Right ventricle myocardium superior (tissue), 1 donor: Measurements from ENCODE around the gene PNLIPRP1. TPM values are rescaled to one million over a fixed set of nuclear protein-coding genes. Genes with fewer than 3 reads are reported as not detected.

Experiments used
- ATAC-seq: fragments of 200-7000 bp; cut with Tn5 transposase; one replicate; pipeline ENCODE4 v1.9.1; 2020; ENCODE audit warnings: mild to moderate bottlenecking; ENCODE audit not compliant: poor library complexity
- DNase-seq: peaks from one replicate; pipeline ENCODE4 v3.0.0-alpha.2; 2020
- intact Hi-C: fragments of 100-400 bp; cut with DNase I; formaldehyde crosslinking; loops from one replicate; pipeline ENCODE4 v1.11.2; 2022
- total RNA-seq: library from RNA; stranded (reverse); fragmentation: NEBNext Ultra II Directional; extraction: Animal tissue kit (Norgen Biotek cat#: 25700); gene quantifications from one replicate; pipeline ENCODE4 v1.2.1, GENCODE V29; 2021
- donor health status: DM: no; HTN: yes; CAD: no; lungs with severe emphysema.

Gene PNLIPRP1
- total RNA-seq, 1 donor from 2014 or later: not detected

DNA sequence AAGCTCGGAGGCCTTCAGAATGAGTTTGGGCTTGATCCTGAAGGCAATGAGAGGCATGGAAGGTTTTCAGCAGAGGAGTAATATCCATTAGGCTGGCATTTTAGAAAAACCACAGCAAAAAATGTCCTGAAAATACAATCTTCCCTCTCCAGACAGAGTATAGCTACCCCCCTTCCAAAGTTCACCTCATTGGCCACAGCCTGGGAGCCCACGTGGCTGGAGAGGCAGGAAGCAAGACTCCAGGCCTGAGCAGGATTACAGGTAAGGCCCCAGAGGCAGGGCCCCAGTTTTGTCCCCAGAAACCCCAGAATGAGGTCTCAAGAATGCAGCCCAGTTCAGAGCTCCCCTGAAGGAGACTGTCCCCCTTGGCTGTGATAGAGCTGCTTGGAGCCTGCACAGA is 5.3 kb downstream of the PNLIPRP1 start:
- no peak for ATAC-seq
- DNase-seq: no peak
- intact Hi-C loops: no loop called here

DNA sequence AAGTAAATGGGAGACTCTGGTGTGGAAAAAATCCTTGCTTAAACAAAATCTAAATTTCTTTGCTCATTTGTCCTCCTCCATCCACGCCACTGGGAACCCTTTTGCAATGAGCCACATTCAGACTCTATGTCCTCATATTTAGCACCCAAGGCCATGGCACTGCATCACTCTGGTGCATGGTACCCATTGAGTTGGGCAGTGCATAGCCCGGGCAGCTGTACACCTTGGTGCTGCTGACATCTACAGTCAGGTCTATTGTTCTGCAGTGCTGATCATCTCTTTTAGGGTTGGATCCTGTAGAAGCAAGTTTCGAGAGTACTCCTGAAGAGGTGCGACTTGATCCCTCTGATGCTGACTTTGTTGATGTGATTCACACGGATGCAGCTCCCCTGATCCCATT is 6.8 kb downstream of the PNLIPRP1 start:
- intact Hi-C loops: no loop called here
- no peak for ATAC-seq
- DNase-seq: no peak

DNA sequence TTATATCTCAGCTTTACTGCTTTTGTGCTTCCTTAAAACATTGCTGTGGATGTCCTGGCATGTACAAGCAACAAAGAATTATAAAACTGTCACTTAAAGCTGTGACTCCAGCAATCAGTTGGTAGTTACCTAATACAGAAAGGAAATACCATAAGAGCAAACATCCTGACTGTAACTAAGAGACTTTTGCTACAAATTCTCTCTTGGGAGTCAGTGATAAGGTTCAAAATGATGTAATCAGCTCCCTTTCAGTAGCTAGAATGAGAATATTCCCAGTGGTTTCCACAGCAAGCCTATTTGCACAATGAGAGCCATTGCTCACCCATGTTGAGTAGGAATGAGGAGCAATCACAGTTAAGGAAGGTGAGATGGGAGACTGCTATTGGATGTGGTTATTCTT is 7.6 kb downstream of the PNLIPRP1 start:
- ATAC-seq: no peak
- no peak for DNase-seq
- intact Hi-C loops: no loop called here

DNA sequence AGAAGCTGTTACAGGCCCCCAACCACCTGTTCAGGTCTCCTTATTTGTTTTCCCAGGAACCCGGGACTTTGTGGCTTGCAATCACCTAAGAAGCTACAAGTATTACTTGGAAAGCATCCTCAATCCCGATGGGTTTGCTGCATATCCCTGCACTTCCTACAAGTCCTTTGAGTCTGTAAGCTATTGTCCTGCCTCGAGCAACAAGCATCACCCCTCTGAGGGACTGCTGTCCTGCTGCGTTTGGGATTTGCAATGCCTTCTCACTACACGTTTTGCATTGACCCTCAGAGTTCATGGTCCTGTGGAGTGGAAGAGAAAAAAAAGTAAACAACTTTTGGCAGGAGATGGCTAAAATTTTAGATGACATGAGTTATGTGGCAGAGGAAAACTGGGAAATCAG is 9.2 kb downstream of the PNLIPRP1 start:
- DNase-seq: no peak
- intact Hi-C loops: no loop called here
- no peak for ATAC-seq

DNA sequence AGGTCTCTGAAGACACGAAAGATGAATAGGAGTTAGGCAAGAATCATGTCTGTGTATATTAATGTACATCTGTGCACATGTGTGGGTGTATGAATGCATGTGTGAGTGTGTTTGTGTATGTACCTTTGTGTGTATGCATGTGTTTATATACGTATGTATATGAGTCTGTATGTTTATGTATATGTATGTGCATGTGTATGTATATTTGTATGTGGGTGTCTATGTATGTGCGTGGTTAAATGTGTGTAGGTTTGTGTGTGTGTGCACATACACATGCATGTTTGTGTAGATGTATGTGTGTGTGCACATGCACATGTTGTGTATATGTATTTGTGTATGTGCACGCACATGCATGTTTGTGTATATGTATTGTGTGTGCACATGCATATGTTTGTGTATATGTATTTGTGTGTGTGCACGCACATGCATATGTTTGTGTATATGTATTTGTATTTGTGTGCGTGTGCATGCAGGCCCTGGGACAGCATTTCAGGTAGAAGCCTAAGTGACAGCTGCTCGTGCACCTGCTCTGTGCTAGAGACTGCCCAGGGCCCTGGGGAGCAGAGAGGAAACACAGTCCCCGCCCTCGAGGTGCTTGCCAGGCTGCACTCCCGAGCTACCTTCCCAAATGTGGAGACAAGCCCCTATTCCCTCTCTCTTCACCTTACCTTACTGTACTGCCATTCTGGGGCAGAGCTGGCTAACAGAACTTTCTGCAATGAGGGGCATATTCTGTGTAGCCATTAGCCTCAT is 12.1 kb downstream of the PNLIPRP1 start:
- intact Hi-C loops: no loop called here
- DNase-seq: no peak
- ATAC-seq: no peak

DNA sequence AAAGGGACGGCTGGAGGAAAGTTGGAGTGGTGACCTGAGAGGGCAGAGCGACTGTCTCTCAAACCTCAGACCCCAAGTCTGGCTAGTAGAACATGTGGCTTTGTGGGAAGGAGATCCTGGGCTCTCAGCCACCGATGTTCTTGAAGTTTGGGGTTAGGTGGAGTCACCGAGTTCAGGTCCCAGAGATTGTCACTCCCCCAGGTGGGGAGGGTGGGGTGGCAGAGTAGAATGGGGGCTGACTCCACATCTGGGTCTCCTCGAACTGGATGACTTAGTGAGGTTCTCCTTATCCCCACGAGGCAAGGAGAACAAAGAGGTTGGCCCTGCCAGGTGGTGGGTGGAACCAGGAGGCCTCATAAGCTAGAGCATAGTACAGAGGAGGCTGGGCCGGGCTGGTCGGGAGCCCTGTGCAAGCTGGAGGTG is 15.3 kb downstream of the PNLIPRP1 start:
- DNase-seq (no peak), ATAC-seq (no peak)
- intact Hi-C loops: no loop called here

DNA sequence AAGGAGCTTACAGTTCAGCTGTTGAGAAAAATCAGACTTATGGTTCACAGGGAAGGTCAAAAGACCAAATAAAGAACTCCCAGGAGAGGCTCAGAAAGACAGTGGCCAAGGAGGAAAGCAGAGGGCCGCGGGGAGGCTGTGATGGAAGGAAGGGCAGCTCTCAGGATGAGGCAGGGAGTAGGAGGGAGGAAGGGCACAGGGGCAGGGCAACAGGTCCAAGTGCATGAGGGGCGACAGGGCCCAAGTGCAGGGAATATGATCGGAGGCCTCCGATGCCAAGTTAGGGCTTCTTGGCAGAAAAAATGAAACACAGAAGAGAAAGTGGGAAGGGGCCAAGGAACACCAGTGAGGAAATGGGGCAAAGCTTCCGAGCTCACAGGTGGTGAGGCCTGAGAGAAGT is 16.6 kb downstream of the PNLIPRP1 start:
- intact Hi-C loops: no loop called here
- DNase-seq: no peak
- no peak for ATAC-seq

DNA sequence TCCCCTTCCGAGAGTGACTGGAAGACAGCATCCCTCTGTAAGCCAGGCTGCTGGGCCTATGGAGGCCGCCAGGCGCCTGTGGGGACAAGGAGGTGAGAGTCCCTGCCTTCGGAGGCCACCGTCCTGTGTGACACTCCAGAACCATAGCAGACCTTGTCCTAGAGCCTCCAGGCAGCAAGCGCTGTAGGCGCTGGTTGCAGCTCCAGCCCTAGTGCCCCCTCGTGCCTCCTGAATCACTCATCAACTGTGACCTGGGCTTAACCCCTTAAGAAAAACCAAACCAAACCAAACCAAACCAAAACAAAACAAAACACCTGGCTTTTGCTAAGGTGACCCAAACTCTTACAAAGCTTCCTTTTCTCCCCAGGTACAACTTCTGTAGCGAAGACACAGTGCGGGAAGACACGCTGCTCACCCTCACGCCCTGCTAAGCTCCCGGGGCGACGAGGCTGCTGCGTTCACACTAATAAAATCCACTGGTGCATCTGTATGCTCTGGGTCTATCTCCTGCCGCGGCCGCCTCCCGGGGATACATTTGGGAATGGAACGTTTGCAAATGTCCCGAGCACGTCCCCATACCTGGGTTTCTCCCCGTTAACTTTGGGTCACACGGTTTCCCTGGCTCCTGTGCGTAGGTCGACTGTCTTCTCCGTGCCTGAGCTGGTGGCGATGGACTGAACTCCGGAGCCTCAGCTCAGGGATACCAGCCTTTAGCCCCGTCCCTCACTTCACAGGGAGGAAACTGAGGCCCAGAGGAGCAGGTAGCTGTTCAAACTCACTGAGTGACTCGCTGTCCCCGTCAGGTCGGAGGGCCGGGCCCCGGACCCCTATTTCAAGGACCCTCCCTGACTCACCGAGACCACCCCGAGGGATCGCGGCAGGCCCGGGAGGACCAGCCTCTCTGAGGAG is 18.2 kb downstream of the PNLIPRP1 start:
- intact Hi-C loops: no loop called here
- ATAC-seq: peak; percentile 43
- DNase-seq: no peak

DNA sequence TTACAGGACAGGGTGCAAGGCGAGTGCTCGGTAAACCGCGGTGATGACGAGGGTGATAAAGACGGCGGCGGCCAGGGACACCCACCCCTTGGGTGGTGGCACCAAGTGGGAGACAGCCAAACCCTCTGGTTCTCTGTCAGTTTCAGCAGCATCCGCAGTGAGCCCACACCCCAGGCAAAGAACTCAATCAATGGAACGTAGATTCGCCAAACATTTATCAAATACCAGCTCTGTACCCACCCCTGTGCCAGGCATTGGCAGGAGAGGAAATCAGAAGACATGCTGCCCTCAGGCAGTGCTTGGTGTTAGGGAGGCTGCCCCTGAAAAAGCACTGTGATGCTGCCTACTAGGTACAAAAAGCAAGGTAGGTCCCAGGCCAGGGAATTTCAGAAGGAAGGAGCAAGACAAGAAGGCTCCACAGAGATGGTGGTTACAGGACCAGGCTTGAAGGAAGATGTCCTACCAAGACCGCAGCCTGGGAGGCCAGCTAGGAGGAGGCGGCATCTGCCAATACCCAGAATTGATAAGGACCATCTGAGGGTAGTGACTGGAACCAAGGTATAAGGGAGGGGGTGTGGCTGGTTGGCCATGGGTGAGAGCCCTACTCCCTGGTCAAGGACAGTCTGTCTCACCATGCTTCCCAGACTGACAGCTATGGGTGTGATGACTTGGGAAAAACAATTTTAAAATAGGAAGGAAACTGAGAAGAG is 19.8 kb downstream of the PNLIPRP1 start:
- no peak for ATAC-seq
- DNase-seq: no peak

DNA sequence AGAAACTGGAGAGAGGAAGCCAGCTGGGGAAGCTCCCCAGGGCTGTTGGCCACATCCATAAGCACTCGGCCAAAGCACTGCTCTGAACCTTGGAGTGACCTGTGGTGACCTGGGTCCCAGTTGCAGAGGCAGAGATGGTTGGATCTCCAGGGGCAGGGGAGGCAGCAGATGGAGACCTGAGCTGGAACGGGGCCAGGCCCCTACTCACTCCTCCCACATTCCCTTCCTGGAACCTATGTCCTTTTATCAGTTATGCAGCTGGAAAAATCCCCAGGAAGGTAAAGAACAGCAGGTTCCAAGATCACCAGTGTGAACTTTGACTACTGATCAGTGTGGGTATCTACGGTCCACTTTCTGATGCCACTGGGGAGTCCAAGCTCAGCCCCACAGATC is 20.4 kb downstream of the PNLIPRP1 start:
- intact Hi-C loops: no loop called here
- ATAC-seq (no peak), DNase-seq (no peak)

More for the DNA sequence above, 19.8 kb downstream of the PNLIPRP1 start:
- intact Hi-C loops: no loop called here

DNA sequence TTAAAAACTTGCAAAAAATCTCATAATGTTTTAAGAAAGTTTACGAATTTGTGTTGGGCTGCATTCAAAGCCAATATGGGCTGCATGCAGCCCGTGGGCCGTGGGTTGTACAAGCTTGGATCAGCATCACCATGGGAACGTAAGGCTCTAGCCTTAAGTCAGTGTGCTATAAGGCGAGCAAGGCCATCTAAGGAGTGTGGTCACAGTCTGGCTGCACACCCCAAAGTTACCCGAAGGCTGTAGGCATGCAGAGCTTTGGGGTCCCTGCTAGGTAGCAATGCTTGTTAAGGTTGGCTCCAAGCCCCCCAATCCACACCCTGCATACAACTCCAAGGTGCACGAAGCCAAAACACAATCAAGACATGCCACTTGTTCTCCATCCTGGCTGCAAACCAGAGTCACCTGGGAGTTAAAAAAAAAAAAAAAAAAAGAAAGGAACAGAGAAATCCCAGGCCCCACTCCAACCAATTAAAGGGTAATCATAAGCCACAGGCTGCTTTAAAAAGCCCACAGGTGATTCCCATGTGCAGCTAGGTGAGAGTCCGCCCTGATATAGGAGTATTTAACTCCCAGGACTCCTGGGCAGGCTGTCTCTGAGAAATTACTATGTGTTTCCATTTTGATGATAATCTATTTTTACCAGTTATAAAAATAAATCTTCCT is 21.5 kb downstream of the PNLIPRP1 start:
- DNase-seq (no peak), ATAC-seq (no peak)
- intact Hi-C loops: no loop called here

DNA sequence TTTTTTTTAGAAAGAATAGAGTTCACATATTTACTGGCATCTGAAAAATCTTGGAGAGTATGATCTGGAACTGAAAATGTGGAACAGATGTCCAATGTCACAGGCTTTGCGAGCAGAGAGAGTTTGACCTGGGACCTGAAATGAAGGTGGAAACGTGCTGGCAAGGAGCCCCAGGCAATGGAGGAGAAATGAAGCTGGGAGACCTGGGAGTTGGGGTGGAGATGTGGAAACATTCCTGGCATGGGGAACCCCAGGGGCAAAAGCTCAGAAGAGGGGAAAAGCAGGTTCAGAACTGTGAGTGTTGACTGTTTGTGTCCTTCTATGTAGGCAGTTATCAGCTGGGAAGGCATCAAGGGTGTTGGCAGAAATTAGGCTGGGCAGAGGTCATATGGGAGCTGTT is 22.7 kb downstream of the PNLIPRP1 start:
- no peak for DNase-seq
- intact Hi-C loops: no loop called here
- no peak for ATAC-seq

DNA sequence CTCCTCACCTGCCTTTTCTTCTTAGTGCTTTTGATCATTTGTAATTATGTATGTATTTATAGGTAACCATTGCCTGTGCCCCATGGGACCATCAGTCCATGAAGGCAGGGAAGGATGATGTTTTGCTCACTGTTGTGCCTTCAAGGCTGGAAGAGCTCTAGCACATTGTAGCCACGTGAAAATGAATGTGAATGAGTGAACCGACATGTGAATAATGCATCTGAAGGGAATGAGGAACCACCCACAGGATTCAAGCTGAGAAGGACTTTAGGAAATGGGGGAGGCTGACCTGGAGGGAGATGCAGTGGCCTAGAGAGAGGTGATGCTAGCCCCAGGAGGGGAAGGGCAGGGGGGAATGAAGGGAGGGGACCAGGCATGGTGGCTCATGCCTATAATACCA is 24.0 kb downstream of the PNLIPRP1 start:
- DNase-seq: no peak
- intact Hi-C loops: no loop called here
- no peak for ATAC-seq

DNA sequence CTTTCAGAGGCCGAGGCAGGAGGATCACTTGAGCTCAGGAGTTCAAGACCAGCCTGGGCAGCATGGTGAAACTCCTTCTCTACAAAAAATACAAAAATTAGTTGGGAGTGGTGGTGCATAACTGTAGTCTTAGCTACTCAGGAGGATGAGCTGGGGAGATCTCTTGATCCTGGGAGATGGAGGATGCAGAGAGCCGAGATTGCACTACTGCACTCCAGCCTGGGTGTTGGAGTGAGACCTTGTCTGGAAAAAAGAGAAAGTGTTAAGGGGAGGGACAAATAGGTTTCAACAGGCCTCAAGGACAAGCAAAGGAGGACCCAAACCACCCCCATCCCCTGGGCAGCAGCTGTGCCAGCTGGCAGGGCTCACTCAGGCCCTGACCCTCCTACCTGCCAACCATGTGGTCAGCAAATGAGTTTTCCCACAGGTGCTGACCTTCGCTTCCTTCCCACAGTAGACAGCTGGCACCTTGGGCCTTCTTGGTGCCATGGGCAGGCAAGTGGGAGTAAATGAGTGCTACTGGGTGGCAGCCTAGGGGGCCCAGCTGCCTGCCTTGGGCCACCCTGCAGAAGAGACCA is 24.5 kb downstream of the PNLIPRP1 start:
- ATAC-seq: no peak
- DNase-seq: no peak
- intact Hi-C loops: no loop called here

DNA sequence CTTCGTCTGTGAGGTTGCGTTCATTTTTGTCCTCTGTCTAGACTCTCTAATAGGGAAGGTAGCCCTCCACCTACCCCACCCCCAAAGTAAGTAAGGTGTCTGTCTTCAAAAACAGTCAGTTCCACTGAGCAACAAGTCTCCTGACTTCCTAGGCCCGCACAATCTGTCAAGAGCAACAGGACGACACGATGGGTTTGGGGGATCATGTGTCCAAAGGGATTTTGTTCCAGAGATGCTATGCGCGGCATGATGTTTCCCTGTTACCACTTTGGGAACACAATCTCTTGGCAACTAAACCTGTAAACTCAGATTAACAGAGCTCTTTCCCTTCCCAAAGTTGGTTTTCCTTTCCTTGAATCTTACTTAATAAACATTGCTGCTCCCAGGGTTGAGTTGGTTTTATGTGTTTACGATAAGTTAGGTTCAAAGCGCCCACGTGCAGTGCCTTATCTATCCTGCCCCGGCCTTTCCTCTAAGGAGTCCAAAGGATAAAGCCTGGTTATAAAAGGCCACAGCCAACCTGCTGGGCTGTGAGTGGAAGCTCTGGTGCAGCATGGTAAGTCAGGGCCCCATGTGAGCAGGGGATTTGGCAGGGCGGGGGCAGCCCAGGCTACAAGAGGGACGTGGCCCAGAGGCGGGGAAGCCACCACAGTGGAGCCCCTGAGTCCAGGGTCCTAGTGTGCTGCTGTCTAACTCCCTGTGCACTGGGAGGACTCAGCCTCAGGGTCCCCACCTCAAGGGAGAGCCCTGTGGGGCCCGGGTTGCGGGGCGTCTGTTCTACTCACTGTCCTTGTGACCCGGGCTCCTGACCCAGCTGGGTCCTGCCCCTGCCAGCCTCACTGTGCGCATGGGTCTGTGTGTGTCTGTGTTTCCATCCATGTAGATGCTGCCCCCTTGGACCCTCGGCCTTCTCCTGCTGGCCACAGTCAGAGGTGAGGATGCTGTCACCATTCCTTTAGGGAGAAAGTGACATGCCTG is 30.0 kb downstream of the PNLIPRP1 start, which contains the start of gene PNLIPRP2:
Gene PNLIPRP2 (plus strand): TSS at position 531 of the 978 bp plus-strand sequence.
- DNase-seq (no peak), ATAC-seq (peak; percentile 41)
- intact Hi-C loops: no loop called here

DNA sequence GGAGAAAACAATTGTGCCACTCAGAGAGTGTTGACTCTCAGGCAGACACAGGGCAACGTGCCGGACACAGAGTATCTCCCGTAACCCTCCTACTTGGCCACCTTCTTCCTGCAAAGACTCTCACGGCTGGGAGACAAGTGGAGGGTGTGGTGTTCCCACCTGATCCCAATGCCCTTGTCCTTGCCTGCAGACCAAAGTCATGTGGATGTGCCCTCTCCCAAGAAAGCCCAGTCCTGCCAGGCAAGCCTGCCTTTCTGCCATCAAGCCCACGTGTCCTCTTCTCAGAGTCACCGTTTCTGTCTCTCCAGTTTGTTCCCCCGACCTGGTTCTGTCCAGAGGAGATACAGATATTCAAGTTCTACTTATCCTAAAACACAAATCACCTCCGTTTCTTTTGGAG is 30.7 kb downstream of the PNLIPRP1 start:
- intact Hi-C loops: no loop called here
- ATAC-seq: no peak
- no peak for DNase-seq

DNA sequence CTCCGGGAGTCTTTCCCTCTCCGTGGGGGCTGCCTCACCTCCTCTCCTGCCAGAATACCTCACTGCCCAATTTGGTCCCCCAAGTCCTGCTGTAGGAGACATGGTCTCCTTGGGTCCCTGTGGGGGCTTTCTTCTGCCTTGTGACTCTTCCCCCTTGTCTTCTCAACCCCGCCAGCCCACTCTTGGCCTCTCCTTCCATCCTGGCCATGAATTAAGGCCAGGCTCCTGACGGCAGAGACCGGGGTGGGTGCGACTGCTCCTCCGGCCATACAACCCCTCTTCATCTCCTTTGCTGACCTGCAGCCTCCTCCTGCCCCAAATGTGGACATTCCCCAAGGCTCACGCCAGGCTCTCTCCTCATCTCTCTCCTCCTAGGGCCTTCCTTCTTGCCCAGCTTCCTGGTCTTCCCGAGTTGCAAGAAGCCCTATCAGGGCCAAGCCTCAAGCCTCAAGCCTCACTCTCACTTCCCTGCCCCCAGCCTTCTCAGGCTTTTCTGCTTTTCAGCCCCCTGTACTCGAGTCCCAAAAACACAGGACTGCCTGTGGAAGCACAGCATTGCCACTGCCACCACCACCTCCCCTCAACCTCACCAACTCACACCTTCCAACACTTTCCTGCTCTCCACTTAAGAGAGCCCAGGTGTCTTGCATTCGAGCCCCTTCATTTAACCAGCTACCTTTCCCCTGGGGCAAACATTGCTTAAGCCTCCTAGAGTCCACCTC is 31.3 kb downstream of the PNLIPRP1 start:
- ATAC-seq: no peak
- intact Hi-C loops: no loop called here
- no peak for DNase-seq
